H1 (cell line): Measurements from ENCODE around the gene SLC2A8. TPM values are rescaled to one million over a fixed set of nuclear protein-coding genes. Genes with fewer than 3 reads are reported as not detected.

Experiments used
- CTCF ChIA-PET: fragments of 300-600 bp; sonication (Branson Sonifier 250); formaldehyde crosslinking; loops from one replicate; lab custom pipeline; 2021; ENCODE audit not compliant: partially characterized antibody; lab: Charles Lee
- POLR2A ChIA-PET: fragments of 300-600 bp; sonication (Branson Sonifier 250); formaldehyde crosslinking; loops from one replicate; lab custom pipeline; 2021; ENCODE audit warnings: inconsistent platforms; ENCODE audit not compliant: partially characterized antibody; lab: Charles Lee
- DNase-seq, 2 experiments: peaks; one replicate each; pipeline versions ENCODE4 v3.0.0 to v3.0.0-alpha.2; 2010 to 2022; ENCODE audit warnings: low spot score in 2 of 2, low read depth in 1 of 2, mixed read lengths in 1 of 2
- FAIRE-seq: peaks from 2 replicates; lab custom pipeline; 2011; peaks lifted over from hg19 to GRCh38; lab: Jason Lieb, UNC
- H2AFZ ChIP-seq: 2 replicates; pipeline ENCODE4 v1.8.1; 2012; ENCODE audit warnings: low read length, inconsistent platforms
- H2AK5ac ChIP-seq: 2 replicates; pipeline ENCODE4 v1.6.1; 2013; ENCODE audit warnings: low read depth, low read length
- H2BK120ac ChIP-seq: replicated peaks from 2 replicates; pipeline ENCODE3; 2013; ENCODE audit warnings: low read depth, low read length, inconsistent platforms
- H2BK12ac ChIP-seq: 2 replicates; pipeline ENCODE4 v1.6.1; 2013; ENCODE audit warnings: low read depth, low read length
- H2BK15ac ChIP-seq: 2 replicates; pipeline ENCODE4 v1.6.1; 2013; ENCODE audit warnings: low read length
- H2BK20ac ChIP-seq: 2 replicates; pipeline ENCODE4 v1.6.1; 2013; ENCODE audit warnings: low read length
- H2BK5ac ChIP-seq: 2 replicates; pipeline ENCODE4 v1.6.1; 2013; ENCODE audit warnings: low read depth, low read length
- H3K14ac ChIP-seq: 2 replicates; pipeline ENCODE4 v1.6.1; 2013; ENCODE audit warnings: inconsistent platforms; ENCODE audit not compliant: insufficient read length
- H3K18ac ChIP-seq: 2 replicates; pipeline ENCODE4 v1.6.1; 2013; ENCODE audit warnings: low read length; ENCODE audit errors: extremely low read depth
- H3K23ac ChIP-seq: 2 replicates; pipeline ENCODE4 v1.6.1; 2013; ENCODE audit warnings: inconsistent platforms; ENCODE audit not compliant: insufficient read length
- H3K23me2 ChIP-seq: 2 replicates; pipeline ENCODE4 v1.6.1; 2013; ENCODE audit warnings: low read depth, low read length
- H3K27ac ChIP-seq: 2 replicates; pipeline ENCODE4 v1.6.1; 2011; ENCODE audit warnings: low read depth, low read length, inconsistent platforms
- H3K27me3 ChIP-seq, 4 experiments: replicated peaks in 1 of 4; 1 replicate in 1 of 4; 2 replicates in 3 of 4; pipeline versions ENCODE4 v1.6.1 to v1.8.1; 2011 to 2013; ENCODE audit warnings: low read length in 3 of 4, mild to moderate bottlenecking in 3 of 4, inconsistent platforms in 2 of 4, mixed read lengths in 2 of 4, moderate library complexity in 1 of 4; ENCODE audit not compliant: control insufficient read depth in 3 of 4, insufficient read depth in 3 of 4; ENCODE audit errors: extremely low read depth in 1 of 4
- H3K36me3 ChIP-seq, 4 experiments: 2 replicates each; pipeline versions ENCODE4 v1.6.1 to v1.8.1; 2011 to 2013; ENCODE audit warnings: mild to moderate bottlenecking in 4 of 4, low read length in 3 of 4, moderate library complexity in 2 of 4, control low read depth in 1 of 4, inconsistent platforms in 1 of 4; ENCODE audit not compliant: insufficient read depth in 4 of 4, control insufficient read depth in 2 of 4
- H3K4ac ChIP-seq: replicated peaks from 2 replicates; pipeline ENCODE3; 2013; ENCODE audit warnings: low read length, low read depth, mixed read lengths, inconsistent platforms; ENCODE audit not compliant: insufficient read length
- H3K4me1 ChIP-seq, 4 experiments: replicated peaks in 1 of 4; 1 replicate in 1 of 4; 2 replicates in 3 of 4; pipeline versions ENCODE4 v1.6.1 to v1.8.1; 2011 to 2013; ENCODE audit warnings: low read length in 3 of 4, inconsistent platforms in 2 of 4, mixed read lengths in 1 of 4; ENCODE audit not compliant: insufficient read depth in 4 of 4, control insufficient read depth in 3 of 4
- H3K4me2 ChIP-seq, 2 experiments: 2 replicates each; pipeline versions ENCODE4 v1.6.1 to v1.8.1; 2011 to 2013; ENCODE audit warnings: low read depth in 2 of 2, low read length in 2 of 2, control low read depth in 1 of 2, inconsistent platforms in 1 of 2, mild to moderate bottlenecking in 1 of 2; ENCODE audit not compliant: insufficient read depth in 1 of 2
- H3K4me3 ChIP-seq, 4 experiments: fragments of 200-600, 300-600 bp in 1 of 4; sonication (generic), shearing (Covaris generic), sonication (Bioruptor Twin) in 1 of 4; 2 replicates each; pipeline versions ENCODE4 v1.5.1 to v1.8.1; 2011 to 2016; ENCODE audit warnings: low read length in 4 of 4, low read depth in 3 of 4, control low read depth in 2 of 4, inconsistent platforms in 2 of 4, mild to moderate bottlenecking in 2 of 4, mixed read lengths in 1 of 4, moderate library complexity in 1 of 4; ENCODE audit not compliant: insufficient read depth in 2 of 4; ENCODE audit errors: extremely low read depth in 1 of 4
- H3K56ac ChIP-seq: replicated peaks from 2 replicates; pipeline ENCODE3; 2013; ENCODE audit warnings: low read depth, mild to moderate bottlenecking, mixed read lengths, low read length, inconsistent platforms; ENCODE audit not compliant: insufficient read length
- H3K79me1 ChIP-seq: 2 replicates; pipeline ENCODE4 v1.6.1; 2013; ENCODE audit warnings: low read depth, low read length, control low read depth
- H3K79me2 ChIP-seq, 2 experiments: 2 replicates each; pipeline versions ENCODE4 v1.6.1 to v1.8.1; 2012 to 2013; ENCODE audit warnings: low read length in 2 of 2, mild to moderate bottlenecking in 2 of 2, inconsistent platforms in 1 of 2; ENCODE audit not compliant: insufficient read depth in 2 of 2, control insufficient read depth in 1 of 2
- H3K9ac ChIP-seq, 4 experiments: replicated peaks in 1 of 4; 1 replicate in 1 of 4; 2 replicates in 3 of 4; pipeline versions ENCODE4 v1.6.1 to v1.8.1; 2011 to 2013; ENCODE audit warnings: low read depth in 3 of 4, low read length in 3 of 4, control low read depth in 2 of 4, mild to moderate bottlenecking in 2 of 4, moderate library complexity in 2 of 4, inconsistent platforms in 1 of 4; ENCODE audit errors: extremely low read depth in 1 of 4
- H3K9me3 ChIP-seq, 2 experiments: 2 replicates each; pipeline versions ENCODE4 v1.6.1 to v1.8.1; 2012 to 2013; ENCODE audit warnings: mild to moderate bottlenecking in 2 of 2, moderate library complexity in 2 of 2, control low read depth in 1 of 2, inconsistent platforms in 1 of 2, low read depth in 1 of 2, low read length in 1 of 2, mixed read lengths in 1 of 2; ENCODE audit not compliant: insufficient read depth in 2 of 2
- H4K20me1 ChIP-seq, 2 experiments: replicated peaks in 1 of 2; 2 replicates each; pipeline versions ENCODE3 to v1.8.1; 2011 to 2013; ENCODE audit warnings: inconsistent platforms in 2 of 2, low read length in 2 of 2, mild to moderate bottlenecking in 1 of 2; ENCODE audit not compliant: insufficient read depth in 2 of 2, control insufficient read depth in 1 of 2
- H4K5ac ChIP-seq: 2 replicates; pipeline ENCODE4 v1.6.1; 2013; ENCODE audit warnings: low read length, low read depth, mixed read lengths, inconsistent platforms; ENCODE audit not compliant: insufficient read length
- H4K8ac ChIP-seq: 2 replicates; pipeline ENCODE4 v1.8.0; 2013; ENCODE audit warnings: mild to moderate bottlenecking, moderate library complexity, low read length, inconsistent platforms; ENCODE audit not compliant: insufficient read depth; ENCODE audit errors: extremely low read depth
- H4K91ac ChIP-seq: replicated peaks from 2 replicates; pipeline ENCODE3; 2013; ENCODE audit warnings: low read length, mixed read lengths, inconsistent platforms; ENCODE audit not compliant: insufficient read length
- CBX8 ChIP-seq: fragments of 300-800, 300-1000 bp; sonication (generic); IDR thresholded peaks from 2 replicates; pipeline ENCODE4 v1.7.1; 2016; ENCODE audit warnings: low read depth, low read length, borderline replicate concordance
- CTCF ChIP-seq, 3 experiments: IDR thresholded peaks; 1 replicate in 2 of 3; 2 replicates in 1 of 3; pipeline versions ENCODE4 v1.5.1 to v1.6.1; 2011; ENCODE audit warnings: low read length in 3 of 3, mild to moderate bottlenecking in 3 of 3, inconsistent platforms in 2 of 3, low read depth in 1 of 3, moderate library complexity in 1 of 3; ENCODE audit not compliant: insufficient read depth in 1 of 3; ENCODE audit errors: control extremely low read depth in 1 of 3
- JUND ChIP-seq: IDR thresholded peaks from 2 replicates; pipeline ENCODE4 v1.6.1; 2011; ENCODE audit warnings: mild to moderate bottlenecking, improper control_type of control experiment, low read length
- RAD21 ChIP-seq, 2 experiments: IDR thresholded peaks in 1 of 2; conservative IDR thresholded peaks in 1 of 2; 2 replicates each; pipeline ENCODE4 v1.6.1; 2011; ENCODE audit warnings: low read depth in 2 of 2, low read length in 2 of 2, improper control_type of control experiment in 1 of 2, inconsistent platforms in 1 of 2, mild to moderate bottlenecking in 1 of 2, moderate library complexity in 1 of 2
- WGBS, 2 experiments: shearing (Covaris generic) in 1 of 2; methylation state at CpG; one replicate each; pipeline versions ENCODE4 v1.1.6 to v1.1.7; 2013 to 2015; ENCODE audit warnings: low lambda C conversion rate in 2 of 2, mixed read lengths in 2 of 2, inconsistent platforms in 1 of 2, low coverage in 1 of 2, missing lambda C conversion rate in 1 of 2; ENCODE audit not compliant: insufficient replicate concordance in 2 of 2, insufficient coverage in 1 of 2, insufficient read length in 1 of 2; ENCODE audit errors: extremely low coverage in 1 of 2, missing lambda C conversion rate in 1 of 2; 5-methylcytosine and 5-hydroxymethylcytosine counted together
- polyA plus RNA-seq, 7 experiments: library from polyadenylated mRNA; depleted of rRNA in 3 of 7; stranded (reverse) in 5 of 7; unstranded in 2 of 7; fragments of >200 nt in 5 of 7; fragments of 200-250 nt in 2 of 7; gene quantifications; 1 replicate in 5 of 7; 2 replicates in 1 of 7; 4 replicates in 1 of 7; pipeline versions ENCODE4 v1.2.1 to v1.2.3, GENCODE V29; 2011 to 2013; ENCODE audit warnings: missing spikeins in 2 of 7, mixed read lengths in 2 of 7
- total RNA-seq: library from RNA; stranded (reverse); fragmentation: NEBNext Ultra II Directional; extraction: Animal tissue kit (Norgen Biotek cat#: 25700); gene quantifications from 2 replicates; pipeline ENCODE4 v1.2.1, GENCODE V29; 2021

The SLC2A8 gene
- total and polyA plus RNA-seq, 2 of the 8 experiments (the other 6 are each of a cell fraction or from before 2014, with no cell fraction given) = 24.6 to 36.4 TPM

GRCh38 chr9:127360829-127361228 is 36.1 kb upstream of the SLC2A8 start:
- WGBS, 2 experiments = 42% methylated on average over 2 of the region's 2 CpGs; no CpG with 5 or more reads in 1 of the 2 experiments
- CTCF ChIA-PET = interaction anchor here (0.6 to 2.5 kb wide), 24 partner anchors 10 to 207 kb away, joined by 3 to 33 read pairs (median 4); partner anchors contain the start of genes SLC2A8 and ZNF79

More at GRCh38 chr9:127360829-127361228, 36.1 kb upstream of the SLC2A8 start:
- no peak overlapping the region for H2BK20ac ChIP-seq
- no peak overlapping the region for H4K91ac ChIP-seq
- no peak overlapping the region for H2AFZ ChIP-seq
- H3K23me2 ChIP-seq = no peaks in the 10 kb centered on the region
- H2BK15ac ChIP-seq = no peak overlapping the region
- H2BK5ac ChIP-seq = no peak overlapping the region
- no peak overlapping the region for H3K4me3 ChIP-seq
- no peak overlapping the region for H3K27ac ChIP-seq
- H2AK5ac ChIP-seq = no peak overlapping the region
- no peak overlapping the region for H4K5ac ChIP-seq
- H3K18ac ChIP-seq = no peak overlapping the region
- no peak overlapping the region for H3K4ac ChIP-seq
- no peaks in the 10 kb centered on the region for H4K20me1 ChIP-seq
- no peaks in the 10 kb centered on the region for H3K79me2 ChIP-seq
- H2BK120ac ChIP-seq = no peak overlapping the region
- no peak overlapping the region for H3K56ac ChIP-seq
- TF ChIP-seq RAD21 (IDR thresholded peaks at IDR 0.05 in 1 of 2, conservative IDR thresholded peaks at IDR 0.05 in 1 of 2; ENCODE audit: low read depth in 2 of 2, low read length in 2 of 2) (peak; percentile 85 to 91), JUND (no peak), CBX8 (no peak), CTCF (IDR thresholded peaks at IDR 0.05; ENCODE audit: control extremely low read depth in 1 of 3, insufficient read depth in 1 of 3, low read depth in 1 of 3, low read length in 3 of 3) (peak; percentile 67 to 77 (median 77))
- no peak overlapping the region for H3K9ac ChIP-seq
- H2BK12ac ChIP-seq = no peak overlapping the region
- H3K14ac ChIP-seq = no peak overlapping the region
- no peaks in the 10 kb centered on the region for H3K79me1 ChIP-seq
- H3K4me1 ChIP-seq = peaks cover 0 to 2% (median 0%) of the 10 kb centered on the region in 4 experiments; a peak in 2 of 7 replicates
- peak in 1 of 2 experiments; percentile 34 for DNase-seq
- no peaks in the 10 kb centered on the region for H3K27me3 ChIP-seq
- H4K8ac ChIP-seq = no peak overlapping the region
- H3K23ac ChIP-seq = no peak overlapping the region
- POLR2A ChIA-PET = interaction anchor here (0.8 to 2.7 kb wide), 3 partner anchors 9 to 91 kb away, joined by 4 to 11 read pairs (median 6); partner anchors contain the start of genes LRSAM1 and RPL12
- H3K9me3 ChIP-seq = no peaks in the 10 kb centered on the region
- FAIRE-seq = no peak
- H3K4me2 ChIP-seq = no peak overlapping the region
- H3K36me3 ChIP-seq = peaks cover 0 to 7% (median 0%) of the 10 kb centered on the region in 4 experiments; a peak in 2 of 8 replicates
